Natural killer cell (primary cell): ENCODE results near the gene RTP4. TPM values are rescaled to one million over a fixed set of nuclear protein-coding genes. Genes with fewer than 3 reads are reported as not detected.

Experiments used
- ATAC-seq, 3 donors: fragments of 150-1000 bp in 2 of 3; fragments of 200-7000 bp in 1 of 3; cut with Tn5 transposase; 1 replicate in 1 of 3; 2 replicates in 2 of 3; pipeline ENCODE4 v1.10.0; 2021; ENCODE audit warnings: mild to moderate bottlenecking in 2 of 3, moderate library complexity in 2 of 3
- DNase-seq, 2 donors: peaks; one replicate each; pipeline versions ENCODE4 v3.0.0 to v3.0.0-alpha.2; 2013 to 2021; ENCODE audit warnings: mixed read lengths in 1 of 2
- H3K27ac ChIP-seq: one replicate; pipeline ENCODE4 v1.5.1; 2013; ENCODE audit warnings: mild to moderate bottlenecking, low read length
- H3K27me3 ChIP-seq: one replicate; pipeline ENCODE4 v1.6.1; 2013; ENCODE audit warnings: low read length; ENCODE audit not compliant: control insufficient read depth, insufficient read depth
- H3K36me3 ChIP-seq: one replicate; pipeline ENCODE4 v1.6.1; 2013; ENCODE audit warnings: low read length; ENCODE audit not compliant: control insufficient read depth, insufficient read depth
- H3K4me1 ChIP-seq: one replicate; pipeline ENCODE4 v1.6.1; 2013; ENCODE audit warnings: low read length; ENCODE audit not compliant: control insufficient read depth, insufficient read depth
- H3K4me3 ChIP-seq: one replicate; pipeline ENCODE4 v1.5.1; 2013; ENCODE audit warnings: low read length
- H3K9me3 ChIP-seq: one replicate; pipeline ENCODE4 v1.6.1; 2013; ENCODE audit warnings: low read length; ENCODE audit not compliant: control insufficient read depth, insufficient read depth
- H3K27ac Mint-ChIP-seq, 2 donors: one replicate each; pipeline ENCODE4 v1.8.0; 2022; ENCODE audit warnings: mild to moderate bottlenecking in 2 of 2, mixed read lengths in 2 of 2, moderate library complexity in 1 of 2
- H3K27me3 Mint-ChIP-seq, 2 donors: one replicate each; pipeline ENCODE4 v1.8.0; 2022; ENCODE audit warnings: low read depth in 2 of 2, mixed read lengths in 2 of 2
- H3K36me3 Mint-ChIP-seq: one replicate; pipeline ENCODE4 v1.8.0; 2022; ENCODE audit warnings: mixed read lengths
- H3K4me1 Mint-ChIP-seq, 2 donors: one replicate each; pipeline ENCODE4 v1.8.0; 2022; ENCODE audit warnings: mixed read lengths in 2 of 2
- H3K4me3 Mint-ChIP-seq: one replicate; pipeline ENCODE4 v1.8.0; 2022; ENCODE audit warnings: mild to moderate bottlenecking, moderate library complexity, mixed read lengths
- H3K9me3 Mint-ChIP-seq, 2 donors: one replicate each; pipeline ENCODE4 v1.8.0; 2022; ENCODE audit warnings: mixed read lengths in 2 of 2
- WGBS: methylation state at CpG from one replicate; pipeline ENCODE4 v1.1.7; 2013; ENCODE audit warnings: missing lambda C conversion rate; ENCODE audit not compliant: insufficient coverage; 5-methylcytosine and 5-hydroxymethylcytosine counted together
- intact Hi-C: fragments of 100-400 bp; cut with micrococcal nuclease; formaldehyde crosslinking; loops from one replicate; pipeline ENCODE4 v1.14.2; 2022
- total RNA-seq, 4 donors: library from RNA; stranded (reverse); fragments of 120-200 nt in 1 of 4; gene quantifications; one replicate each; pipeline versions ENCODE4 v1.2.3 to v1.2.4, GENCODE V29; 2013 to 2022
- TF ChIP-seq, protein P1 (sequence below): fragments of 200-600 bp; IDR thresholded peaks from one replicate; pipeline ENCODE4 v1.8.0; 2022; ENCODE audit warnings: antibody characterized with exemption

RTP4 gene
- total RNA-seq, 3 donors from 2014 or later (not counting 1 experiment from before 2014, with no cell fraction given) = 4.2 to 8.0 (median 4.4) TPM

DNA sequence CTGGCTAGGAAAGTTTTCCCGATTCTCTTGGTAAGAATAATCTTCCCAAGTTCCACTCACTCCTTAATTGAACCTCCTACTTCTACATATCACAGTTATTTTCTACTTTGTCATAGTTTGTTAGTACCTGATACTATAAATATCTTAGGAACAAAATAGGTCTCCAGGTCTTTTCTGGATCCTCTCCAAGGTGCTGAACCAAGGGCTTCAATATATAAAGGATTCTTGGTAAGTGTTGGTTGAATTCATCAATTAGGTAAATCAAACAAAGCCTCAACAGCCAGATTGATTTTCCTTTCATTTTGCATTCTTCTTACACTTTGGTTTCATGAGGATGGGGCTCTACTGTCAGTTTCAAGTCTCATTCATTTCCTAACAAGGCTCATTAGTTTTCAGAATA is 27.6 kb upstream of the RTP4 start:
- H3K4me3 ChIP-seq = no peak overlapping the region
- TF ChIP-seq, protein P1, sequence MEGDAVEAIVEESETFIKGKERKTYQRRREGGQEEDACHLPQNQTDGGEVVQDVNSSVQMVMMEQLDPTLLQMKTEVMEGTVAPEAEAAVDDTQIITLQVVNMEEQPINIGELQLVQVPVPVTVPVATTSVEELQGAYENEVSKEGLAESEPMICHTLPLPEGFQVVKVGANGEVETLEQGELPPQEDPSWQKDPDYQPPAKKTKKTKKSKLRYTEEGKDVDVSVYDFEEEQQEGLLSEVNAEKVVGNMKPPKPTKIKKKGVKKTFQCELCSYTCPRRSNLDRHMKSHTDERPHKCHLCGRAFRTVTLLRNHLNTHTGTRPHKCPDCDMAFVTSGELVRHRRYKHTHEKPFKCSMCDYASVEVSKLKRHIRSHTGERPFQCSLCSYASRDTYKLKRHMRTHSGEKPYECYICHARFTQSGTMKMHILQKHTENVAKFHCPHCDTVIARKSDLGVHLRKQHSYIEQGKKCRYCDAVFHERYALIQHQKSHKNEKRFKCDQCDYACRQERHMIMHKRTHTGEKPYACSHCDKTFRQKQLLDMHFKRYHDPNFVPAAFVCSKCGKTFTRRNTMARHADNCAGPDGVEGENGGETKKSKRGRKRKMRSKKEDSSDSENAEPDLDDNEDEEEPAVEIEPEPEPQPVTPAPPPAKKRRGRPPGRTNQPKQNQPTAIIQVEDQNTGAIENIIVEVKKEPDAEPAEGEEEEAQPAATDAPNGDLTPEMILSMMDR = no peak
- no peak overlapping the region for H3K27ac ChIP-seq
- no peak overlapping the region for H3K27ac Mint-ChIP-seq
- no peaks in the 10 kb centered on the region for H3K36me3 ChIP-seq
- intact Hi-C loops = no loop called here
- ATAC-seq (no peak), DNase-seq (no peak)
- H3K4me1 ChIP-seq = no peaks in the 10 kb centered on the region
- no peaks in the 10 kb centered on the region for H3K36me3 Mint-ChIP-seq
- peaks cover 2% of the 10 kb centered on the region for H3K27me3 ChIP-seq
- no peak overlapping the region for H3K4me3 Mint-ChIP-seq
- WGBS = 86% methylated on average over 1 of the region's 1 CpG
- H3K27me3 Mint-ChIP-seq = peaks cover 19 to 54% of the 10 kb centered on the region in 2 donors
- H3K9me3 ChIP-seq = no peaks in the 10 kb centered on the region
- no peaks in the 10 kb centered on the region for H3K9me3 Mint-ChIP-seq
- no peaks in the 10 kb centered on the region for H3K4me1 Mint-ChIP-seq

DNA sequence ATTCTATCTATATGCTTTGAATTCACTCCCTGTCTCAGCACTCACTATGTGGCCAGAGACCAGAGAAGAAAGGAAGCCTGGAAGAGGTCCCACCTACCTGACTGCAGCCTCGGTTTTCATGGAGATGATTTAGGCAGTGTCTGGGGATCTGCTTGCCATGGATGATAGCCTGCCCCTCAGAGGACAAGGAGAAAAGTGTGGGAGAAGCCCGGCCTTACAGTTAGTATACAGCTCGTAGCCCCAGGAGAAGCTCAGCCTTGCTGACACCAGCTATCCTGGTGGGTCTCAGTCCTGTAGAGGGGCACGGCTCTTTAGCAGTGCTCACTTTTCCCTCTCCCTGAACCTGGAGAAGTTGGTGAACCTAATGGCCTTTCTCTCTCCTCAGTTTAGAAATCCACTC is 25.9 kb upstream of the RTP4 start:
- H3K4me3 Mint-ChIP-seq = no peak overlapping the region
- Histone ChIP-seq H3K4me3 (no peak overlapping the region), H3K27me3 (peaks cover 2% of the 10 kb centered on the region), H3K36me3 (no peaks in the 10 kb centered on the region), H3K27ac (no peak overlapping the region), H3K4me1 (no peaks in the 10 kb centered on the region), H3K9me3 (no peaks in the 10 kb centered on the region)
- TF ChIP-seq, protein P1 = no peak
- intact Hi-C loops = no loop called here
- H3K27ac Mint-ChIP-seq = no peak overlapping the region
- peaks cover 19 to 49% of the 10 kb centered on the region in 2 donors for H3K27me3 Mint-ChIP-seq
- no peaks in the 10 kb centered on the region for H3K4me1 Mint-ChIP-seq
- DNase-seq = no peak
- H3K36me3 Mint-ChIP-seq = no peaks in the 10 kb centered on the region
- H3K9me3 Mint-ChIP-seq = no peaks in the 10 kb centered on the region
- no peak for ATAC-seq
- WGBS = 82% methylated on average over 4 of the region's 4 CpGs

DNA sequence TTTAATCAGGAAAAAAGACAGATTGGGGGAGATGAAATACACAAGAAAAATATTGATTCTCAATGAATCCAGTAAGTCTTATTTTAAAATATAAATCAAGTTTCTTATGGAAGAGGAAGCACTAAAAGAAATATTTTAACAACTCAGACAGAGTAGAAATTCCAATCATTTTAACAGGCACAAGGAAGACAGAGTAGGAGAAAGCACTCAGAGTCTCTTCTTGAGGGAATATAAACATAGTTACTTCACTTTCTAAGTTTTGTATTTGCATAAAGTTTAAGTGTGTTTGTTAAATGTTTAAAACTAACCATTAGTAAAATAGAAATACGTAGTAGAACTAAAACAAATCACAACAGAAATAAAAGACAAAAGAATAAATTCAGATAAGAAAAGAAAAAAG is 24.5 kb upstream of the RTP4 start:
- Mint-ChIP-seq H3K4me3 (no peak overlapping the region), H3K36me3 (no peaks in the 10 kb centered on the region), H3K9me3 (no peaks in the 10 kb centered on the region), H3K27ac (no peak overlapping the region), H3K27me3 (peaks cover 16 to 52% of the 10 kb centered on the region in 2 donors), H3K4me1 (no peaks in the 10 kb centered on the region)
- TF ChIP-seq, protein P1 = no peak
- H3K4me3 ChIP-seq = no peak overlapping the region
- no peak overlapping the region for H3K27ac ChIP-seq
- peaks cover 3% of the 10 kb centered on the region for H3K27me3 ChIP-seq
- no peaks in the 10 kb centered on the region for H3K36me3 ChIP-seq
- no peaks in the 10 kb centered on the region for H3K9me3 ChIP-seq
- intact Hi-C loops = no loop called here
- H3K4me1 ChIP-seq = no peaks in the 10 kb centered on the region
- WGBS = no CpG with 5 or more reads among the region's 1 CpG
- ATAC-seq = no peak
- no peak for DNase-seq
